Measurements from ENCODE around the gene GPR160.
"Not testable (repeated sequence)": the region's sequence is repeated elsewhere in the genome, so short reads cannot be mapped to it uniquely, and the experiment has no call there.

The GPR160 gene

GRCh38 chr3:170037463-170038433 lies at the start of gene GPR160:
GPR160 (plus strand) TSS chr3:170037995; CDS start chr3:170083973, 45,978 bp downstream.
- DNase-seq: peak; percentile 42

- DNase-seq: no peak
These were observed 47.4 kb upstream of the GPR160 start for GRCh38 chr3:169990431-169990830.

GRCh38 chr3:169992156-169992555 lies 45.6 kb upstream of the GPR160 start:
- no peak for DNase-seq

GRCh38 chr3:169992781-169993180 lies 45.0 kb upstream of the GPR160 start:
- DNase-seq: no peak

- no peak for DNase-seq
These were observed 44.0 kb upstream of the GPR160 start for GRCh38 chr3:169993761-169994160.

- no peak for DNase-seq
These were observed 41.7 kb upstream of the GPR160 start for GRCh38 chr3:169996063-169996462.

- DNase-seq: no peak
These were observed 39.1 kb upstream of the GPR160 start for GRCh38 chr3:169998668-169999131.

GRCh38 chr3:169999433-169999832 lies 38.4 kb upstream of the GPR160 start:
- DNase-seq: no peak

- no peak for DNase-seq
These were observed 37.7 kb upstream of the GPR160 start for GRCh38 chr3:170000051-170000450.

- DNase-seq: no peak
These were observed 35.6 kb upstream of the GPR160 start for GRCh38 chr3:170002231-170002630.

GRCh38 chr3:170002879-170003278 lies 34.9 kb upstream of the GPR160 start:
- DNase-seq: peak; percentile 40

GRCh38 chr3:170003881-170004356 lies 33.9 kb upstream of the GPR160 start:
- no peak for DNase-seq

- peak; percentile 87 for DNase-seq
These were observed 30.6 kb upstream of the GPR160 start for GRCh38 chr3:170007031-170007663.

GRCh38 chr3:170010498-170010897 lies 27.3 kb upstream of the GPR160 start:
- no peak for DNase-seq

GRCh38 chr3:170012683-170013400 lies 25.0 kb upstream of the GPR160 start:
- no peak for DNase-seq

GRCh38 chr3:170016057-170016456 lies 21.7 kb upstream of the GPR160 start:
- DNase-seq: no peak

GRCh38 chr3:170019306-170019705 lies 18.5 kb upstream of the GPR160 start:
- DNase-seq: not testable (repeated sequence)

GRCh38 chr3:170021083-170021482 lies 16.7 kb upstream of the GPR160 start:
- no peak for DNase-seq

- DNase-seq: no peak
These were observed 15.5 kb upstream of the GPR160 start for GRCh38 chr3:170022336-170022735.

- no peak for DNase-seq
These were observed 14.6 kb upstream of the GPR160 start for GRCh38 chr3:170023165-170023564.

GRCh38 chr3:170024581-170024980 lies 13.2 kb upstream of the GPR160 start:
- no peak for DNase-seq

GRCh38 chr3:170027233-170028102 lies 10.3 kb upstream of the GPR160 start:
- DNase-seq: no peak
